Activated CD4-positive, CD25-positive, alpha-beta regulatory T cell treated with anti-CD3 and anti-CD28 coated beads, Interleukin-2, amount 50 U/mL, for 24 hours (primary cell): ENCODE results near the gene SCN10A.

Source experiments
- ATAC-seq, 2 donors: fragments of 150-1000 bp; cut with Tn5 transposase; one replicate each; pipeline ENCODE4 v1.10.0; 2021; ENCODE audit warnings: mild to moderate bottlenecking in 1 of 2, moderate library complexity in 1 of 2

SCN10A gene

DNA sequence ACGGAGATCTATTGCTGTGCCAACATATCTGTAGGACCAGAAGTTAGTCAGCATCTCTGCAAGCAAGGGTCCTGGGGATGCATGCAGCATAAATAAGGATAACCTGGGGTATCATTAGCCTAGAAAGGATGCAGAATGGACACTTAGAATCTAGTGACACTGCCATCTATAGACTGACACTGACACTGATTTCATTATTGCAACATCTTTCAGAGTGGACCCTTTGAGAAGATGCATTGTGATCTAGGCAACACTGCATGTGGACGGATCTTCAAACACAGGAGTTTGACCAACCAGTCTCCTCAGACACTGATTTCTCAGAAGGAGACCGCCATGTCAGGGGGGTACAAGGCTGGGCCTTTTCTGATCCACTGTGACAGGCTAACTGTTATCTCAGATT, 52.4 kb downstream of the SCN10A start:
- no peak for ATAC-seq

- no peak for ATAC-seq
These were observed 57.5 kb downstream of the SCN10A start for GRCh38 chr3:38758557-38758956.

GRCh38 chr3:38757721-38758120, 58.3 kb downstream of the SCN10A start:
- ATAC-seq = no peak

DNA sequence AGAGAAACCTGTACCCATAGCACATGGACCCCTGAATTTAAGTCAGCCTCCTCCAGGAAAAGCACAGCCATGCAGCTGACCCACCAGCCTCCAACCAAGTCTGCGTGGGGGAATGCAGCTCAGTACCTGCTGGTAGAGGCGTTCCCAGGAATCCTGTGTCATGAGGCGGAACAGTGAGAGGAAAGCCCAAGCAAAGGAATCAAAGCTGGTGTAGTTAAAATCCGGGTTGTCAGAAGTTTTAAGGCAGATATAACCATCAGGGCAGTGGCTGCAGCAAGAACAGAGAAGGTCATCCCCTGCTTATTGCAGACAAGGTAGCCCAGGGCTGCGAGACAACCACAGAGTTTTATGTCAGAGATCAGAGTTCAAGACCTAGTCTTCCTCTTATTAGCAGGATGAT, 59.1 kb downstream of the SCN10A start:
- ATAC-seq = no peak

DNA sequence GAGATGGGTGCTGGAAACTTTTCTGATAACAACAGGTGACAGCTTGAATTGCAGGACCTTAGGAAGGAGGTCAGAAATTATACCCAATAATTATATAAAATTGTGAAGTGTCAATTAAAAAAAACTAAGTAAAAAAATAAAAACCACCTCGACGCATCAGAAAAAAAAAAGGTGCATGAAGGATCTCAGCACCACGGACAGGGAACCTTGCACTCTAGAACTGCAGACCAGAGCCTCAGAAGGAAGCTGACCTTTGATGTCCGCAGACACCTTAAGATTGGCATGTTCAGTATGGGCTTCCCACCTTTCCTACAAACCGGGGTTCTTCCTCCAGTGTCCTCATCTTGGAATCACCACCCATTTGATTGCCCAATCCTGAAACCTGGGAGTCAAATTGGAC, 60.9 kb downstream of the SCN10A start:
- ATAC-seq = no peak

DNA sequence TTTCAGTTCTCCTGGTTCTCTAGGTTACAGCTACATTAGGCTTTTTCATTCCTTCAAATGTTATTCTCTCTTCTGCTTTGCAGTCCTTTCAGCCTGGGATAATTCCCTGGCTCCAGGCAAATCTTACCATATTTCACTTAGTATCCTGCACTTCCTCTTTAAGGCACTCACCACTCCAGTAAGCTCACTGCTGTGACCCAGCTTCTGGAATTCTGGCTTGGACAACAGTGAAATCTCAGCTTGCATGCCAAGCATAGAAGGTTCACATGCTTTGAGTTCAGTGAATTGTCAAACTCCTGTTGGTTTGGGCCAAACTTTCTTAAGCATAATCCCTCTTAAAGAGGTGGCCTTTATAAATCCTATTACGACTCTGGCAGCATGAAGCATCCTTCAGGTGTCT, 69.4 kb downstream of the SCN10A start:
- ATAC-seq = no peak

GRCh38 chr3:38743043-38743442, 73.0 kb downstream of the SCN10A start:
- no peak for ATAC-seq

DNA sequence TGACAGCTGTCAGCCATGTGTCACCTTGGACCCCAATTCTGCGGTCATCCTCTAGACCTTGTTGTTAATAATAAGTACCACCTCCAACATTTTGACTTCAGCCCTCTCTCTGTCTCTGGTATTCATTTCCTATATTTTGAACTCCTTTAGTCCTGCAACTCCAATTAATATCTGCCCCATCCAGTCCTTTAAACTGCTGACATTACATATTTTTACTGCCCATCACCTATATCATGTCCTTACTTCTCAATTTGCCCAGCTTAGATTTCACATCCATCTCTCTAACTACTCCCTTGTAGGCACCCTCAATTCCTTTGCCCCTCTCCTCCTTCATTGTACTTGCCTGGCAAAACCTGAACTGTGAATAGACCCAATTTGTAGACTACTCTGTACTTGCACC, 73.5 kb downstream of the SCN10A start:
- no peak for ATAC-seq

DNA sequence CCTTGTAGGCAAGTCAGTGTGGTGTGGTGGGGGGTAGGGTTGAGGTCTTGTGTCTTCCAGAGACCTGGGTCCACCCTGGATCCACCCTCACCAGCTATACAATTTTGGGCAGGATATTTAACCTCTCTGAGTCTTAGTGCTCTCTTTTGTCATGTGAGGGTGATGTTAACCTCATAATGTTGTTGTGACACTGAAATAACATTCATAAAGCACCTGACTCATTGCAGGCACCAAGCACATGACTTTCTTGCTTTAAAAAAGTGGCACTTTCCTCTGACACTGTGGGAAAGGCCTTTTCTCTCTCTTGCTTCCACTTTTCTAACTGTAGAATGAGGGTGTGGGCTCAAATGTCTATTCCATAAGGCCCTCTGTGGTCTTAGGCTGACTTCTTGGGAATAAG, 75.5 kb downstream of the SCN10A start:
- ATAC-seq = no peak

DNA sequence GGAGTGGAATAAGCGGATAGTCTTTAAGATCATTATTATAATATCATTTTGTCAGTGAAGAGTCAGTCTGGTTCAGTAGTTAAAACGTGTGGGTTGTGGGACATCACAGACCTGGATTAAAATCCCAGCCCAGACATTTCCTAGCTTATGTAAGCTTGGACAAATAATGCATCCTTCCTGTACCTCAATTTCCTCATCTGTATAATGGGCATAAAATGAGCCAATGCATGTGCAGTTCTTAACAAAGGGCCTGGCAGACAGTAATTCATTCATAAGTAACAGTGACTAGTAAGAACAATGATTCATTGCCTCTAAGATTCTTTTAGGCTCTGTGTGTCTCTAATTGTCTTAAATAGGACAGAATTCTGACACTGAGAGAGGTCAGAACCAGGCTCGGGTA, 76.1 kb downstream of the SCN10A start:
- ATAC-seq = no peak

GRCh38 chr3:38739396-38739689, 76.7 kb downstream of the SCN10A start:
- no peak for ATAC-seq

DNA sequence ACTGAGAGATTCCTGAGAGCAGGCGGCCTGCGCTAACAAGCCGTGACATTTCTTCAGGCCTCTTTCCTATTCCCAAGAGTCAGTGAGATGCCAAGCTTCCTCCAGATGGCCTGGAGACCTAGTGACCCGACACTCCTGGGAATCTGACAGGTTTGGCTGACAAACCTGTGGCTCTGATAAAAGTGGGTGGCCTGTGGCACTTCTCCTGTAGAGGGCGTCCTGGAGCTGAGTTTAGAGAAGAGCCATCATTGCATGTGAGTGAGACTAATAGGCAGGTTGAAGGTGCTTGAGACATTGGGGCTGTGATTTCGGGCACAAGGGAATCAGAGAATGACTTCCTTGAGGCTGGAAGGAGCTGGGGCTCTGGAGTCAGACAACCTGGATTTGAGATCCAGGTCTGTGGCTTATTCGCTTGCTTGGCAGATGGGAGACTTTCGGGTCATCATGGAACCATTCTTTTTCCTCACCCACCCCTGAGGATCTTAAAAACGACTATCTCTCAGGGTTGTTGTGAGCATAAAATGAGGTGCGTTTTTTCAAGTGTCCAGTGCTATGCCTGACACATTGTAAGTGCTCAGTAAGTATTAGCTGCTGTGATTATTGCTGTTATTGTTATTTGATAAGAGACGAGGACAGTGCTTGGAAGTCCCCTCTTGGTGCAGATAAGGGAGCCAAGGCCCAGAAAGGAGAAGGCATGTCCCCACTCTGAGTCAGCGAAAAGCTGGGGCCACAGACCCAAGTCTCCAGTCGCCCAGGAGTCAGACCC, 77.2 kb downstream of the SCN10A start:
- no peak for ATAC-seq

- no peak for ATAC-seq
These were observed 84.5 kb downstream of the SCN10A start for GRCh38 chr3:38731522-38731921.

DNA sequence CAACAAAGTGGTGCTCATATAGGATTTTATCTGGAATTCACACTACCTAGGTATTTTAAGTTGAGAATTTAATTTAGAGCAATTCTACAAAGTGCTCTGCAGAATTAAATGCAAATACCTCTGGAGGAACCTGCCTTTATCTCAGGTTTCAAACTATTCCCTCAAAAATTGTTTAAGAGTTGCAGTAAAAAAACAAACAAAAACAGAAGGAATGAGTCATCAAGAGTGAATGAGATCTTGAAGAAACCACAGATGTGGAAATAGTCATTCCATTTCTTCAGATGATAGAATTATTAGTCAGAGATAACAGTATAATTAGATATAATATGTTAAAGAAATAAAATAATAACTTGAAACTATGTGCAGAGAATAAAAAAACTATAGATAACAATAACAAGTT, 85.7 kb downstream of the SCN10A start:
- no peak for ATAC-seq

GRCh38 chr3:38728008-38728407, 88.0 kb downstream of the SCN10A start:
- no peak for ATAC-seq

DNA sequence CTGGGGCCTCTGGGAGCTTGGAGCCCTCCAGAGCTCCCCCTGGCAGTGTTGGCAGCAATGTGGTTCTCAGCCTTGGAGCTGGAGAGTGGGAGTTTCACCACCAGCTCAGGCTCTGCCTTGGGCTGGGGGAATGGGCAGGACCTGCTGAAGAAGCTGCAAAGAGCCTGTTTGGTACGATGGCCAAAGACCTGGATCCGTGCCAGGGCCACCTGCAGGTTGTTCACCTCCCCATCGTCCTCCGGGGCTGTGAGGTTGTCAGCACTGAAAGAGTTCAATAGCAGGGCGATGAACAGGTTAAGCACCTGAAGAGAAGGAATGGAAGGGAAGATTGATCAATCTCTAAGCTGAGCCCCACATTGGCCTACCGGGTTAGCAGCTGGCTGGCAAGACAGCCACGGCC, 89.3 kb downstream of the SCN10A start:
- no peak for ATAC-seq

- ATAC-seq = no peak
These were observed 90.1 kb downstream of the SCN10A start for GRCh38 chr3:38725726-38726419.

DNA sequence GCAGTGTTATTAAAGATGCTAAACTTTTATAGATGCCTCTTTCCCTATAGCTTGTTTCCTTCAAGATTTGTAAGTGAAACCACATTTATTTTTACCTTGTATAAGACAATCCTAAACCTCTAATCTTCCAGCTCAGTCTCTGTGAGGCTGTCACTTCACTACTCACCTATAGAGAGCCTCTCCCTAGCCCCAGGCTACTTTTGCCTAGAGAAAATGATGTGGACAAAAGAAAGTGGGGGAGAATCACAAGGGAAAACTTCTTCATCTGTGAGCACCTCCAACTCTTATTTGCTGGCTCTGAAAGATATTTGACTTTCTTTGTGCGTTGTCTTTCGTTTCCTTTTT, 91.7 kb downstream of the SCN10A start:
- ATAC-seq = no peak

DNA sequence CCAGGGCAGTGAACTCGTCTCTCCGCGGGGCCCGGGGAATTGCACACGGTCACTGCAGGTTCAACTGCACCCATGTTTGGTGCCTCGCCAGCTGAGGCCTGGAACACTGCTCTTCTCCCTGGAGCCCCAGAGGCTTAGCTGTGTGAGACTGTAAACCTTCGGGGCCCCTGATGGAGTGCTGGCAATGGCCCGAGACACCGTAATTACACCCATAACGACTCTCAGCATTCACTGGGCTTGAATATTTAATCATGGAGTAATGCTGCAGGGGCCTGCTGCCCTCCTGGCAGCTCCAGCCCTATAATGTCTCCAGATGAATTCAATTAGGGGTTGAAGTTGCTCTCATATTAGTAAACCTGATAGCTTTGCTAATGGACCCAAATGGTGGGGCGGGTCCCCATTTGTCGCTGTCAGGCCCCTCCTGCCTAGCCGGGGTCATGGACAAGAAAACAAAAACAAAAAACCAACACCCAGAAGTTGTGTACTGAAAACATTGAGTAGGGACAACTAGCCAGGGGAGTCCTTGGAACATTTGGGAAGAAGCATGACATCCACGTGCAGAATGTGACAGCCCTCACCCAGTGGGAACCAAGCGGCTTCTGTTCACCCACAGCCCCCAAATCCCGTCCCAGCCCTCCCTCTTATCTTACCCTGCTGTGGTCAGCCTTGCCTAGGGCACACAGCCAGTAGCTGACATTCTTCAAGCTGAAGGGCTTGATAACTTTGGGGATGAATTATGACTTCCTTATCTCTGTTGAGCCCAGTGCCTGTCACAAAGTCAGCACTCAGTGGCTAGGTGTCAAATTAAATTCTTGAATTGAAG, 92.2 kb downstream of the SCN10A start:
- no peak for ATAC-seq

- ATAC-seq = no peak
These were observed 93.0 kb downstream of the SCN10A start for GRCh38 chr3:38722781-38723568.

GRCh38 chr3:38721207-38721772, 94.7 kb downstream of the SCN10A start:
- ATAC-seq = no peak

DNA sequence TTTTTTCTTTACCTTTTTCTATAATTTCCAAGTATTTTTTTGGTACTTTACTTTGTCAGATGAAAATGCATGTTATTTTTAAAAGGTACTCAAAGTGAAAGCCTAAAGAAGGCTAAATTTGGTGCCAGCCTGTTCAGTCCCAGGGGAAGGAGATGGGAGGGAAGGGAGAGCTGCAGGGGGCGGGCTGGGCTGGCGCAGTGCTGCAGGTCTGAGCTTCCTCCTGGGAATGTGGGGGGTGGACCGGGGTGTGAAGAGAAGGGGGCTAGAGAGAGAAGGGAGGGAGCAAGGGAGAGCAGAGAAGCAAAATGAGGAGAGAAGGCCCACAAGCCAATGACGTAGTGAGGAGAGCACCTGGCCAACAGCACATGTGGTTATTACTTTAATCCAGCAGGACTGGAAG, 95.6 kb downstream of the SCN10A start:
- ATAC-seq = no peak
